Cardiac atrium fibroblast (primary cell): Measurements from ENCODE around the gene STT3B. TPM values are rescaled to one million over a fixed set of nuclear protein-coding genes. Genes with fewer than 3 reads are reported as not detected.

Experiments
- total RNA-seq: library from RNA; depleted of rRNA; stranded (reverse); fragments of >200 nt; gene quantifications from 2 replicates; pipeline ENCODE4 v1.2.3, GENCODE V29; 2015

The STT3B gene
- total RNA-seq = 90.6 and 108 TPM in 2 replicates

DNA sequence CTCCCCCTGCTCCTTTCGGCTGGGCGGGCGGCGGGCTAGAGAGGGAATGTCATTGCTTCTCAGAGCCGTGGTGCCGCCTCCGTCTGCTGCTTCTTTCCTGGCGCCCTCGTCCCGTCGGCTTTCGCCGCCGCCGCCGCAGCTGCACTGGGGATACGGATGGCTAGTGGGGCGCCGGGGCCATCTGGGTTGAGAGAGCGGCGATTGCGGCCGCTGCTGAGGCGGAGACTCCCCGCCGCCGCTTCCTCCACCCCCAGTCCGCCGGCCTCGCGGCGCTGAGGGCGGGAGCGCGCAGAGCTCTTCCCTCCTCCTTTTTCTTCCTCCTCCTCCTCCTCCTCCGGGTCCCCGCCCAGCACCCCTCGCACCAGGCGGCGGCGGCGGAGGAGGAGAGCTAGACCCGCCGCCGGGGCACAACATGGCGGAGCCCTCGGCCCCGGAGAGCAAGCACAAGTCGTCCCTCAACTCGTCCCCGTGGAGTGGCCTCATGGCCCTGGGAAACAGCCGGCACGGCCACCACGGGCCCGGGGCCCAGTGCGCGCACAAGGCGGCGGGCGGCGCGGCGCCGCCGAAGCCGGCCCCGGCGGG is at the start of gene STT3B:
Gene STT3B (plus strand): TSS at position 339 of the 582 bp plus-strand sequence. CDS start 74 bp downstream, at position 413.

